Mucosa of descending colon (tissue), 3 donors: Measurements from ENCODE around the gene ADGRG7. TPM values are rescaled to one million over a fixed set of nuclear protein-coding genes. Genes with fewer than 3 reads are reported as not detected.

Experiments
- ATAC-seq: fragments of 200-7000 bp; cut with Tn5 transposase; one replicate; pipeline ENCODE4 v1.9.1; 2020; ENCODE audit warnings: mild to moderate bottlenecking, moderate library complexity
- DNase-seq, 3 donors: peaks; one replicate each; pipeline ENCODE4 v3.0.0-alpha.2; 2020
- H3K36me3 ChIP-seq: fragments of 200-600 bp; one replicate; pipeline ENCODE4 v1.8.0; 2021; ENCODE audit warnings: low read depth, mild to moderate bottlenecking
- H3K4me1 ChIP-seq: fragments of 200-600 bp; one replicate; pipeline ENCODE4 v1.8.0; 2021; ENCODE audit warnings: low read depth, mild to moderate bottlenecking
- H3K4me3 ChIP-seq: fragments of 200-600 bp; one replicate; pipeline ENCODE4 v1.8.0; 2021; ENCODE audit warnings: mild to moderate bottlenecking
- H3K9me3 ChIP-seq: fragments of 200-600 bp; one replicate; pipeline ENCODE4 v1.8.0; 2021; ENCODE audit warnings: mild to moderate bottlenecking
- intact Hi-C, 2 donors: fragments of 100-400 bp; cut with DNase I in 1 of 2; cut with micrococcal nuclease in 1 of 2; formaldehyde crosslinking; loops; one replicate each; pipeline versions ENCODE4 v1.11.0 to v1.11.1; 2022; cut with DNase I, micrococcal nuclease
- total RNA-seq, 3 donors: library from RNA; stranded (reverse); fragmentation: NEBNext Ultra II Directional in 2 of 3; extraction: Animal tissue kit (Norgen Biotek cat#: 25700) in 2 of 3; gene quantifications; one replicate each; pipeline versions ENCODE4 v1.2.1 to v1.2.4, GENCODE V29; 2021 to 2023
- TF ChIP-seq, protein P1 (sequence below): fragments of 200-600 bp; IDR thresholded peaks from one replicate; pipeline ENCODE4 v1.8.0; 2022; ENCODE audit warnings: antibody characterized with exemption, mild to moderate bottlenecking
- donor health status: DM: no; HTN: no; CAD: no; lungs with moderate emphysema.
- donor health status: DM: no; HTN: no; CAD: no.
- donor health status: DM: no; HTN: yes; CAD: no.

ADGRG7 gene
- total RNA-seq, 3 donors from 2014 or later = 9.7 to 21.7 (median 13.9) TPM

DNA sequence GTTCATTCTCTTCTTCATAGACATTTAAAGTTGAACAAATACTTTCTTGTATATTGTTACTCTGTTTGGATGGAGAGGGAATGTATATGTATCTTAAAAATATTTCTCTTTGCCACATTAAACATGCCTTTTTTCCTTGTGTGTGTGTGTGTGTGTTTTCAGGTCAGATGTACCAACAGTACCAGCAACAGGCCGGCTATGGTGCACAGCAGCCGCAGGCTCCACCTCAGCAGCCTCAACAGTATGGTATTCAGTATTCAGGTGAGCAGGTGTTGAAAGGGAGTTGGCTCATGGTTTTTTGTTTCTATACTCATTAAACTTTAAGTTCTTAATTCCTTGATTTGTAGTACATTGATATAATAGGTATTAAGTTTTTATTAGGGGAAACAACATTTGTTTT, 135.3 kb downstream of the ADGRG7 start:
- no peaks in the 10 kb centered on the region for H3K9me3 ChIP-seq
- intact Hi-C loops = no loop called here
- ATAC-seq (no peak), DNase-seq (no peak)
- no peaks in the 10 kb centered on the region for H3K4me1 ChIP-seq
- H3K4me3 ChIP-seq = no peak overlapping the region
- TF ChIP-seq, protein P1, sequence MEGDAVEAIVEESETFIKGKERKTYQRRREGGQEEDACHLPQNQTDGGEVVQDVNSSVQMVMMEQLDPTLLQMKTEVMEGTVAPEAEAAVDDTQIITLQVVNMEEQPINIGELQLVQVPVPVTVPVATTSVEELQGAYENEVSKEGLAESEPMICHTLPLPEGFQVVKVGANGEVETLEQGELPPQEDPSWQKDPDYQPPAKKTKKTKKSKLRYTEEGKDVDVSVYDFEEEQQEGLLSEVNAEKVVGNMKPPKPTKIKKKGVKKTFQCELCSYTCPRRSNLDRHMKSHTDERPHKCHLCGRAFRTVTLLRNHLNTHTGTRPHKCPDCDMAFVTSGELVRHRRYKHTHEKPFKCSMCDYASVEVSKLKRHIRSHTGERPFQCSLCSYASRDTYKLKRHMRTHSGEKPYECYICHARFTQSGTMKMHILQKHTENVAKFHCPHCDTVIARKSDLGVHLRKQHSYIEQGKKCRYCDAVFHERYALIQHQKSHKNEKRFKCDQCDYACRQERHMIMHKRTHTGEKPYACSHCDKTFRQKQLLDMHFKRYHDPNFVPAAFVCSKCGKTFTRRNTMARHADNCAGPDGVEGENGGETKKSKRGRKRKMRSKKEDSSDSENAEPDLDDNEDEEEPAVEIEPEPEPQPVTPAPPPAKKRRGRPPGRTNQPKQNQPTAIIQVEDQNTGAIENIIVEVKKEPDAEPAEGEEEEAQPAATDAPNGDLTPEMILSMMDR = no peak
- peaks cover 8% of the 10 kb centered on the region for H3K36me3 ChIP-seq

Other genes starting within 250 kb of the ADGRG7 start
- 10 to 100 TPM; 37.4 to 50.4 (median 44.2) TPM for gene TOMM70, start 208.5 kb upstream of the ADGRG7 start, total RNA-seq
- 1 to 10 TPM; 1.2 to 1.7 (median 1.3) TPM for gene LNP1, start 208.1 kb upstream of the ADGRG7 start, total RNA-seq
- 10 to 100 TPM in 1 of 3 donors, 1 to 10 TPM in 2; 1.9 to 11.4 (median 6.0) TPM for gene TMEM45A, start 117.0 kb upstream of the ADGRG7 start, total RNA-seq
- gene TFG, start 99.9 kb downstream of the ADGRG7 start, total RNA-seq = 100 to 1,000 TPM in 1 of 3 donors, 10 to 100 TPM in 2; 82.0 to 125 (median 95.2) TPM